HL-60/S4 treated with retinoic acid at 250 ng/mL for 4 days and 3 days (cell line): ENCODE results near the gene IGSF22.

ENCODE experiments used
- in situ Hi-C: fragments of 300-500 bp; cut with MboI; formaldehyde crosslinking; loops from 2 replicates; pipeline ENCODE4 v1.7.0; 2022; ENCODE audit warnings: low sequenced_read_pairs

Gene IGSF22

GRCh38 chr11:18714443-18714780, 11.6 kb downstream of the IGSF22 start:
- in situ Hi-C loops, result no loop called here

GRCh38 chr11:18713646-18714442, 12.1 kb downstream of the IGSF22 start:
- in situ Hi-C loops, result no loop called here

- in situ Hi-C loops, result no loop called here
These were observed 15.4 kb downstream of the IGSF22 start for GRCh38 chr11:18710545-18710944.

- in situ Hi-C loops, result no loop called here
These were observed 16.6 kb downstream of the IGSF22 start for GRCh38 chr11:18709414-18709813.

- in situ Hi-C loops, result no loop called here
These were observed 18.1 kb downstream of the IGSF22 start for GRCh38 chr11:18707811-18708340.

- in situ Hi-C loops, result no loop called here
These were observed 19.4 kb downstream of the IGSF22 start for GRCh38 chr11:18706330-18707243.

GRCh38 chr11:18705651-18706281, 20.2 kb downstream of the IGSF22 start:
- in situ Hi-C loops, result no loop called here

- in situ Hi-C loops, result no loop called here
These were observed 21.3 kb downstream of the IGSF22 start for GRCh38 chr11:18704698-18705097.

- in situ Hi-C loops, result no loop called here
These were observed 21.8 kb downstream of the IGSF22 start for GRCh38 chr11:18704045-18704645.

- in situ Hi-C loops, result no loop called here
These were observed 22.8 kb downstream of the IGSF22 start for GRCh38 chr11:18703001-18703763.

GRCh38 chr11:18701614-18702216, 24.3 kb downstream of the IGSF22 start:
- in situ Hi-C loops, result no loop called here

- in situ Hi-C loops, result no loop called here
These were observed 25.1 kb downstream of the IGSF22 start for GRCh38 chr11:18700872-18701271.

GRCh38 chr11:18700375-18700774, 25.6 kb downstream of the IGSF22 start:
- in situ Hi-C loops, result no loop called here

- in situ Hi-C loops, result no loop called here
These were observed 26.1 kb downstream of the IGSF22 start for GRCh38 chr11:18699848-18700261.

- in situ Hi-C loops, result no loop called here
These were observed 26.8 kb downstream of the IGSF22 start for GRCh38 chr11:18699269-18699596.

- in situ Hi-C loops, result no loop called here
These were observed 27.4 kb downstream of the IGSF22 start, which contains the start of gene TMEM86A for GRCh38 chr11:18698341-18699268. TMEM86A (plus strand) TSS chr11:18698779; CDS start chr11:18698887, 108 bp downstream.

- in situ Hi-C loops, result no loop called here
These were observed 28.4 kb downstream of the IGSF22 start for GRCh38 chr11:18697576-18697975.

- in situ Hi-C loops, result no loop called here
These were observed 29.3 kb downstream of the IGSF22 start for GRCh38 chr11:18696638-18697225.
